ENCODE measurements around the gene NSUN3.

DNA sequence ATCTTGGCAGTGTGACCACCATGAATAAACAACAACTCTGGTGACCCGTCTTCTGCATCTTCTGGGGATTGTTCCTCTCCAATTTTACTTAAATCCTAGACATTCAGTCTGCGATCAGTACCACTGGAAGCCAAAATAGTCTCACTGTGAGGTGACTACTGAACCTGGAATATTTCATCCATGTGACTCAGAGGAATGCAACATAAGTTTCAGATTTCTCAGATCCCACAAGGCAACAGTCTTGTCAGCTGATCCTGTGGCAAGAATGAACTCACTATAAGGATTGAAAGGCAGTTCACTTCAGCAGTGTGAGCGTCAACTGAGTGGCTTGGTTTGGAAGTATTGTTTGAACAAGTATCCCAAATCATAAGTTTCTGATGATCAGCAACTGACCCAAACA is 13.2 kb downstream of the NSUN3 start:
- TF ChIP-seq CTCF (conservative IDR thresholded peaks at IDR 0.05) (no peak), EZH2 (IDR thresholded peaks at IDR 0.05; ENCODE audit: low read depth) (no peak)
